GM18858 (cell line): ENCODE results near the gene INPP5B.
"Not testable (repeated sequence)": the region's sequence is repeated elsewhere in the genome, so short reads cannot be mapped to it uniquely, and the experiment has no call there.

Experiments used
- ATAC-seq: cut with Tn5 transposase; IDR thresholded peaks from one replicate; pipeline ENCODE4 v1.9.1; 2021; ENCODE audit not compliant: unreplicated experiment

Gene INPP5B

DNA sequence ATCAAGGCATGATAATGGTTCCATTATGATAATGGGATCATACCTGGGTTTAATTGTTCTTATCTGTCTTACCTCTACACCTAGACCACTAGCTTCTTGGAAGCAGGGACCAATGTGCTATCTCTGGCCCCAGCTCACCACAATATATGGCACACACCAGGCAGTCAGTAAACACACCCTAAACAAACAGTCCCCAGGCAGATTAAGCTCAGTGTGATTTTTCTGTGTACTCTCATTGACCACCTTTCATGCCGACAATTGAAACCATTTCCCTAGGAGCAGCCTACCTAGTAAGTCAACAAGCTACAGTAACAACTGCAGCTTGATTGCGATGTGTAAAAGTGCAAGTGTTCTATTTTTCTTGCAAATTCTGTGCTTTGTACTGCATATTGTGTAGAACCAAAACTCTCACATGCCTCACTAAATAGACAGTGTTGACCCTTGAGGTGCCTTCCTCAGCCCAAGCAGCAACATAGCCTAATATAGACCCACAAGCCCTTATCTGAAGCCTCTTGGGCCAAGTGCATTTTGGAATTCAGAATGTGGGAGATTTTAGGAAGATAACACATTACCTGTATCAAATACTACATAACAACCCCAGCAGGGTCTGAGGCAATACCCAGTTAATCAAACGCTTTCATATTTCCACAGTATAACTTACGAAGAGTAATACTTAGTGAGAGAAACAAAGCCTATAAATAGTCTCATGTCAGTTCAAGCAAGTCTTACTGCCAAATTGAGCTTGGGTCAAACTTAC lies 32.0 kb downstream of the INPP5B start:
- no peak for ATAC-seq

DNA sequence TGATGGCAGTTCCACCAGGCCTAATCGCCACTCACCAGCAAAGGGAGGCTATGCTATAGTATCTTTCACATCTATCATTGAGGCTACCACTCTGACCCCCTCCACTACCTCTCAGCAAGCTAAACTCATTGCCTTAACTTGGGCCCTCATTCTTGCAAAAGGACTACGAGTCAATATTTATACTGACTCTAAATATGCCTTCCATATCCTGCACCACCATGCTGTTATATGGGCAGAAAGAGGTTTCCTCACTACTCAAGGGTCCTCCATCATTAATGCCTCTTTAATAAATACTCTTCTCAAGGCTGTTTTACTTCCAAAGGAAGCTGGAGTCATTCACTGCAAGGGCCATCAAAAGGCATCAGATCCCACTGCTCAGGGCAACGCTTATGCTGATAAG lies 35.4 kb downstream of the INPP5B start:
- ATAC-seq = not testable (repeated sequence)

DNA sequence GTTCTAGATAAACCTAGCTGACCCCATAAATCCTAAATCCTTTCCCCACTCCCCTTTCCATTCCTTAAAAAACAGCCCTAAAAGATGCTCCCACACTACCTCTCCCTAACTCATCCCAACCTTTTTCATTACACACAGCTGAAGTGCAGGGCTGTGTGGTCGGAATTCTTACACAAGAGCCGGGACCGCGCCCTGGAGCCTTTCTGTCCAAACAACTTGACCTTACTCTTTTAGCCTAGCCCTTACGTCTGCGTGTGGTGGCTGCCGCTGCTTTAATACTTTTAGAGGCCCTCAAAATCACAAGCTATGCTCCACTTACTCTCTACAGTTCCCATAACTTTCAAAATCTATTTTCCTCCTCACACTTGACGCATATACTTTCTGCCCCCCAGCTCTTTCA lies 36.0 kb downstream of the INPP5B start:
- not testable (repeated sequence) for ATAC-seq

DNA sequence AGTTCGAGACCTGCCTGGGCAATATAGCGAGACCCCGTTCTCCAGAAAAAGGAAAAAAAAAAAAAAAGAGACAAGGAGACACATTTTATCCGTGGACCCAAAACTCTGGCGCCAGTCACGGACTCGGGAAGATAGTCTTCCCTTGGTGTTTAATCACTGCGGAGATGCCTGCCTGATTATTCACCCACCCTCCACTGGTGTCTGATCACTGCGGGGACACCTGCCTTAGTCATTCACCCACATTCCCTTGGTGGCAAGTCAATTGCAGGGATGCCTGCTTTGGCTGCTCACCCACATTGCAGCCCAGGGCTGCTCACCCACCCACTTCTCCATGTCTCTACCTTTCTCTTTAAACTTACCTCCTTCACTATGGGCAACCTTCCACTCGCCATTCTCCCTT lies 38.3 kb downstream of the INPP5B start:
- not testable (repeated sequence) for ATAC-seq

DNA sequence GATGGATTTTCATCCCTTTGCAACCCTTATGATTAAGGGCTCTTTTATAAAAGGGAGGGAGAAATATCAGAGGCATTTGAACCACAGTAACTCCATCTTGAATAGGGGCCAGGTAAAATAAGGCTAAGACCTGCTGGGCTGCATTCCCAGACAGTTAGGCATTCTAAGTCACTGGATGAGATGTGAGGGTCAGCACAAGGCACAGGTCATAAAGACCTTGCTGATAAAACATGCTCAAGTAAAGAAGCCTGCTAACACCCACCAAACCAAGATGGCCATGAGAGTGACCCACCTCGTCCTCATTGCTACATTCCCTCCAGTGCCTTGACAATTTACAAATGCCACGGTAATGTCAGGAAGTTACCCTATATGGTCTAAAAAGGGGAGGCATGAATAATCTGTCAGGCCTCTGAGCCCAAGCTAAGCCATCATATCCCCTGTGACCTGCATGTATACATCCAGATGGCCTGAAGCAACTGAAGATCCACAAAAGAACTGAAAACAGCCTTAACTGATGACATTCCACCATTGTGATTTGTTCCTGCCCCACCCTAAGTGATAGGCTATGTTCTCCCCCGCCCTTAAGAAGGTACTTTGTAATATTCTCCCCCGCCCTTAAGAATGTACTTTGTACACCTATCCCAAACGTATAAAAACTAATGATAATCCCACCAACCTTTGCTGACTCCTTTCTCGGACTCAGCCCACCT lies 39.3 kb downstream of the INPP5B start:
- not testable (repeated sequence) for ATAC-seq

DNA sequence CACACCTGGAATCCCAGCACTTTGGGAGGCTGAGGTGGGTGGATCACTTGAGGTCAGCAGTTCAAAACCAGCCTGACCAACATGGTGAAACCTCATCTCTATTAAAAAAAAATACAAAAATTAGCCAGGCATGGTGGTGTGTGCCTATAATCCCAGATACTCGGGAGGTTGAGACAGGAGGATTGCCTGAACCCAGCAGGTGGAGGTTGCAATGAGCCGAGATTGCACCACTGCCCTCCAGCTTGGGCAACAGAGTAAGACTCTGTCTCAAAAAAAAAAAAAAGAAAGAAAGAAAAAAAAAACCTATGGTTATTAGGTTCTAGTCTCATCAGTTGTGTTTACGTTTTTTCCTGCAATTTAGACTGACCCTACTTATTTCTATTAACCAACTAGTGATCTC lies 40.3 kb downstream of the INPP5B start:
- ATAC-seq = not testable (repeated sequence)

DNA sequence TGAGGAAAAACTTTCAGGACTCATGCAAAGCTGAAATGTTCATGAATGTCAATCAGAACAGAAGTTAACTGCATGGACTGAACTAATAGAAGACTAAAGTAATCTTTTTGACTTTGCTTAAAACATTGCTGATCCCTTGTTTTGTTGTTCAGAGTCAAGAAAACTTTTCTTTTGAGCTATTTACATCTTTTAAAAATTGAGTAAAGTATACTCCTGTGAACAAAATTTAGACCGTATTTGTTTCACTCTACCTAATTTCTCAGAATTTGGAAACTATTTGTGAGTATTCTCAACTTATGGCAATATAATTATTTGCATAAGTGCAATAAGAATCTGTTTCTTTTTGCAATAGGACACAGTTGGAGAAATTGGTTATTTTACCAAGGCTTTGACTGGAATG lies 41.1 kb downstream of the INPP5B start:
- no peak for ATAC-seq

DNA sequence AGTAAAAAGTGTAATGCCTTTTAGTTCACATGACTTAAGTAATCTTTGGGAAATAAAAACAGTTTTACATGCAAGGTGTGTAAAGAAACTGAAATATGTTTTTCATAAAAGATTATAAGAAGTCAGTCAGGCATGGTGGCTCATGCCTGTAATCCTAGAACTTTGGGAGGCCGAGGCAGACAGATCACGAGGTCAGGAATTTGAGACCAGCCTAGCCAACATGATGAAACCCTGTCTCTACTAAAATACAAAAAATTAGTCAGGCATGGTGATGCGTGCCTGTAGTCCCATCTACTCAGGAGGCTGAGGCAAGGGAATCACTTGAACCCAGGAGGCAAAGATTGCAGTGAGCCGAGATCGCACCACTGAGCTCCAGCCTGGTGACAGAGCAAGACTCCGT lies 42.9 kb downstream of the INPP5B start:
- ATAC-seq = not testable (repeated sequence)

DNA sequence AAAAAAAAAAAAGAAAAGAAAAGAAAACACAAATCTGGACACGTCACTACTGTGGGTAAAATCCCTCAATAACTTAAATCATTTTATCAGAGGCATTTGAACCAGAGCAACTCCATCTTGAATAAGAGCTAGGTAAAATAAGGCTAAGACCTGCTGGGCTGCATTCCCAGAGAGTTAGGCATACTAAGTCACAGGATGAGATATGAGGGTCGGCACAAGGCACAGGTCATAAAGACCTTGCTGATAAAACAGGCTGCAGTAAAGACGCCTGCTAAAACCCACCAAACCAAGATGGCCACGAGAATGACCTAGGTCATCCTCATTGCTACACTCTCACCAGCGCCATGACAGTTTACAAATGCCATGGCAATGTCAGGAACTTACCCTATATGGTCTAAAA lies 43.9 kb downstream of the INPP5B start:
- ATAC-seq = no peak

DNA sequence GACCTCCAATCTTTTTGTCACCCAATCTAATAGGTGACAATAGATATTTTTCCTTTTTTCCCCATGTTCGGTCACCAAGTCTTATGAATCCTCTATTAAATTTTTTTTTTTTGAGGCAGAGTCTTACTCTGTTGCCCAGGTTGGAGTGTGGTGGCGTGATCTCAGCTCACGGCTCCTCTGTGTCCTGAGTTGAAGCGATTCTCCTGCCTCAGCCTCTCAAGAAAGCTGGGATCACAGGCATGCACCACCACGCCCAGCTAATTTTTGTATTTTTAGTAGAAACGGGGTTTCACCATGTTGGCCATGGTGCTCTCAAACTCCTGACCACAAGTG lies 45.0 kb downstream of the INPP5B start:
- ATAC-seq = no peak

DNA sequence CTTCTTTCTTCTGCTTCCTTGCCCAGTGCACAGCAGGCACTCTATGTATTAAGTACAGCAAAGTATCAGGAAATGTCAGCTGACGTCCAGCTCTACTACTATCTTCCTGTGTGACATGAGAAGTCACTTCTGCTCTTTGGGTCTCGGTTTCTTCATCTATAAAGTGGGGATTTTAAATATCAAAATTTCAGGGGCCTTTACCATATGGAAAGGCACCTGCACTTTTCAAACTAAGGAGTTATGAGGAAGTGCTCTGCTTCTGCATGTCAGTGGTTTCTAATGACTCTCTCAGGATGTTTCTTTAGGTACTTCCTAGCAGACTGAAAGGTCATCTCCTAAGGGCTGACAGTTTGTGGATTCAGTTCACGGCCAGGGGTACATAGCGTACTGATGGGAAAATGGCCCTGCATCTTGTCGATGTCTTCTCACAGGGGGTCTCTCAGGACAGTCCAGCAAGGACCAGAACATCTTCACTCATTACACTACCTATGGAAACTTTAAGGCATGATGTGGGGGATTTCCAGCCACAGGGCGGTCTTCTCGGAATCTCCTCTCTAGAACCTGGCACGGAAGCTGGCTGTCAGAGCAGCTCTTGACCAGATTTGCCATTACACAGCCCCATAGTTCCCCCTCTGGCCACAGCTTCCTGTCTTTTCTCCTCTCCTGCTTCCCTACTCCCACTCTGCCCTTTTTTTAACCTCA lies 45.5 kb downstream of the INPP5B start:
- no peak for ATAC-seq

DNA sequence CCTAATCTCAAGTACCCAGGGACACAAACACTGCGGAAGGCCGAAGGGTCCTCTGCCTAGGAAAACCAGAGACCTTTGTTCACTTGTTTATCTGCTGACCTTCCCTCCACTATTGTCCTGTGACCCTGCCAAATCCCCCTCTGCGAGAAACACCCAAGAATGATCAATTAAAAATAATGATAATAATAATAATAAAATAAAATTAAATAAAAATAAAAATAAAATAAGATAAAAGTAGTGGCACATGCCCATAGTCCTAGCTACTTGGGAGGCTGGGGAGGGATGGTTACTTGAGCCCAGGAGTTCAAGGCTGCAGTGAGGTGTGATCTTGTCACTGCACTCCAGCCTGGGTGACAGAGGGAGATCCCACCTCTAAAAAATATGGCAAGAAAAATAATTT lies 49.3 kb downstream of the INPP5B start:
- not testable (repeated sequence) for ATAC-seq

DNA sequence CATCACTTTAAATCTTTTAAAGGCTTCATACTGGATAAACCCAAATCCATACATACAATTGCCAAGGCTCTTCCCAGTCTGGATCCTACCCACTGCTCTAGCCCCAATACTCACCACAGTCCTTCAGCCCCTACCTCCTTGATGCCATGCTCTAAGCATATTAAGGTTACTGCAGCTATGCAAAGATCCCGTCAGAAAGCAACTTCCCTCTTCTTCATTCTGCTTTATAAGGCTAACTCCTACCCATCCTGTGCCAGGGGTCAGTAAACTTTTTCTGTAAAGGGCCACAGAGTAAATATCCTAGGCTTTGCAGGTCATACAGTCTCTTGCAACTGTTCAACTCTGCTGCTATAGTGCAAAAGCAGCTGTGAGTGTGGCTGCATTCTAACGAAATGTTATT lies 53.2 kb downstream of the INPP5B start:
- ATAC-seq = no peak

DNA sequence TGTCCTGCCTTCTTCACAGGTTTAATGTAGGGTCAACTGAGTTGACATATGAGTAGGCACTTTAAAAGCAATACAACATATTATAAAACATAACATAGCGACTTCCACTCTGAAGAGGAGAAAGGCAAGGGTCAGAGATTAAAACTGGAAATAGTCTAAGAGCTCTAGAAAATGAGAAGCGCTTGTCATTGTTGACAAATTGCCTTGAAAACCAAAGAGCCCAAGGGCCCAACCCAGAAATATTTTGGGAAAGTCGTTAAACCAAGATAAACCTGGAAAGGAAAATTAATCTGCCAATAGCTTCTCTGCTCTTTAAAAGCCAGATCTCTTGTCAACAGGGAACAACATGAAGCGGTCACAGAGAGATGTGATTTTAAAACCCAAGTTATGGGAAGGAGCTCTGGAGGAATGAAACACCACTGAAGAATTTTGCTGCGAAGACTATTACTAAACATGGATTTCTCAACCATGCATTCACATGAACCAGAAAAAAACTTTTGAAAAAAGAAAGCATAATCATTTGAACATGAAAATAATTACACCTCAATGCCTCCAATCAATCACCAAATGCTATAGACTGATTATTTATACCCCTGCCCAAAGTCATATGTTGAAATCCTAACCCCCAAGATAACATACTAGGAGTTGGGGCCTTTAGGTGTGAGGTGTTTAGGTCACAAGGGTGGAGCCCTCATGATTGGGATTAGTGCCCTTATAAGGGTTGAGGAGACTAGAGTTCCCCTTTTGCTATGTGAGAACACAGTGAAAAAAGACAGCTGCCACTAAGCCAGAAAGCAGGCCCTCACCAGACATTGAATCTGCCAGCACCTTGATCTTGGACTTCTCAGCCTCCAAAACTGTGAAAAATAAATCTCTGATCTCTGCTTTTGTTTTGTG lies 54.5 kb downstream of the INPP5B start:
- no peak for ATAC-seq

DNA sequence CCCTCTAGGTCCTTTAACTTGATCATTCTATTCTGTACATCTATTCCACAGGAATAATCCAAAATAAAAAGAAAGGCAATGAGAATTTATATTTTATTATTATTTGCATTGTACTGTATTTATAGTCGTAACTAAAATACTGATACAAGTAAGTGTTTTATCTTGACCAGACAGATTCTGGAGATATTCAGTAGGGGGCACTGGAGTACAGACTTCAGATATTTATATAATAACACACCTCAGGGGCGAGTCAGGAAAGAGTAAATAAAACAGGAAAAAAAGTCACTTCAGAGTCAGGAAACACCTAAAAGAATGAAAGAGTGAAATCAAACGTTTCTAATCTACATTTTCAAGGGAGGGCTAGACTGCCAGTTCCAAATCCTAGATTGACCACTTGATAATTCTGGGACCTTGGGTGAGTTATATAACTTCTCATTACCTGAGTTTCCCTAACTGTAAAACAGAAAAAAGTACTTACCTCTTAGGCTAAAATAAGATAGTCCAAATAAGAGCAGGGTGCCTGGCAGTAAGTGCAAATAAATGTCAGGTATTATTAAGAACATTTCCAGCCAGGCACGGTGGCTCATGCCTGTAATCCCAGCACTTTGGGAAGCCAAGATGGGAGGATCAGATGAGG lies 56.4 kb downstream of the INPP5B start:
- no peak for ATAC-seq

DNA sequence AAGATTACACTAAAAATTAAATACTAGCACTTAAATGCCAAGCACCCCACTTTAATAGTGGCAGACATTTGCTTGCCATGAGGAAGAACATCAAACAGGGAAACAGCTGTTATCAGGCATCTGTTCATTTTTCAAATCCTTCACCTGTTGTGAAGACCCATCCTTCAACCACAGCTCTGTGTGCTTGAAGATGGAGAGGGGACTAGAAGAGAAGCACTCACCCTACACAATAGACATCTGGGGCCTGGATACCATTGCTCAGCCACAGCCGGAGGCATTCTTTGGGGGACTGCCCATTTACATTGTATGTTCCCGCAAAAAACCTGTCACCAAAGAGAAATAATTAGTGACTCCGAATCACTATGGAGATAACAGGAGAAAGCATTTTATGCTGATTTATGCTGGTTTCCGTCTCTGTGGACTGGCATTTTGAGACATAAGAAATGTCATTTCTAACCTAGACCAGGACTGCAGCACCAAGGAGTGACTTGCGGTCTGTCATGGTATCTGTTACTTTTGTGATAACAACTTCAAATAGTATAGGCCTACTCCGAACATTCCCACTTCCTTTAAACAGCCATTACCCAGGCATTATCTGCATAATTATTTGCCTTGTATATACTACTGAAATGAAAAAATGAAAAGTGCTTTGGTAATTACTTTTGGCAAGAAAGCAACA lies 58.7 kb downstream of the INPP5B start:
- no peak for ATAC-seq

DNA sequence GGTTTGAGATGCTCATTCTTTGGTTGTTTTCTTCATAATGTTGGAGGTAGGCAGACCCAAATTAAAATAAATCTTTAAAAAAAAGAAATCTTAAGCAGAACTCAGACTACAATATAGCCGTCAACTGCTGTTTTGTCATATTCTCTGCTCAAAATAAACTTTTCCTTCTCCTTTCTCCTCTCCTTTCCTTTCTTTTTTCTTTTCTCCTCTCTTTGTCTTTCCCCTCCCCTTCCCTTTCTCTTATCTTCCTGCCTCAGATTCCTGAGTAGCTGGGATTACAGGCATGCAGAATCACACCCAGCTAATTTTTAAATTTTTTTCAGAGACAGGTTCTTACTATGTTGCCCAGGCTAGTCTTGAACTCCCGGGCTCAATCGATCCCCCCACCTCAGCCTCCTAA lies 62.7 kb downstream of the INPP5B start:
- no peak for ATAC-seq

DNA sequence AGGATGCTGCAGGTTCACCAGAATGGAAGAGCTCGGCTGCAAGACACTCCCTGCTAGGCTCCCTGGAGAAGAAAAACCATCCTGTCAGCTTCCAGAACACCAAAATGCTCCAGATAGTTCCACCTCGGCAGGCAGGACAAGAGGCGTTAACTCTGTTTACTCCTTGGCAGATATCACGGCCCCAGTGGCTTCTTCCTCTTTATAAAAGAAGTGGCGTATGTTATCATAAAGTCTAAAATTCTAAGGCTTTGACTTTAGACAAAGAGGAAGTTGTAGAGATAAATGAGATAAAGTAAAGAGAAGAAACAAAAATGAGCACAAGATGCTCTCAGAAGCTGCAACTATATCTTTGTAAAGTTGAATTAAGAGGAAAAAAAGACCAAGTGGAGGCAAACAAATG lies 63.2 kb downstream of the INPP5B start:
- no peak for ATAC-seq

DNA sequence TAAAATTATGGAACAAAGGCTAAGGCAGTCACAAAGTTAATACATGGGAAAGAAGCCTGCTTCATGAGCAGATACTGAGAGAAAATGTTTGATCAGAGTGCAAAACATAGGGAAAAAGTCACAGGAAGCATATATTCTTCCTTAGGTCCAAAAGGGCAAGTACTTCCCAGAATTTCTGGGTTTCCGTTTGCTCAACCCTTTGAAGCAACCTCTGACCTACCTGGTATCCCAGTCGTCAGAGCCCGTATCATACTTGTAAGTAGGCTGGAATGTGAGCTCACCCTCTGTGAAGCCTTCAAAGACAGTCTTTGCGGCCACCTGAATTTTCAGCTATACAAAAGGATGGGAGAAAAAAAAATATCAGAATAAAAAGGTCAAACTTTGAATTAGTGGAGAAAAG lies 67.0 kb downstream of the INPP5B start:
- ATAC-seq = no peak

DNA sequence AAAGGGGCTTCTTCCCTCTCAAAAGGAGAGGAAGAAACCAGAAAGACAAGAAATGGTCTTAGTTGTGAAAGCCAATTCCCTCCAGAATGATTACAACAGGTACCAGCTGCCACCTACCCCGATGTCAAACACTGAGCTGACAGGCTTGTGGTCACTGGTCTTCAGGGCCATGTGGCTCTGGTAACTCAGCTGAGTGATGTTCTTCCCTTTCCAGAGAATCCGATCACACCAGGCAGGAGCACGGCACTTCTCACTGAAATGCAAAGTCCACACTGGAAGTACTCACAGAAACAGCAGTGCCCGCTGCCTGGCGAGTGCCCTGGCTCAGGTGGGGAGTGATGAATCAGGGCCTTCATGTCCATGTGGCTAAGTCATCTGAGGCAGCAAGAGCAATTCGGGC lies 68.8 kb downstream of the INPP5B start:
- no peak for ATAC-seq
